Neural progenitor cell (in vitro differentiated cells): ENCODE data around the gene GPR151.

Experiments
- EZH2 ChIP-seq: fragments of 200-600 bp; sonication (generic); IDR thresholded peaks from 2 replicates; pipeline ENCODE4 v1.6.1; 2017; ENCODE audit warnings: antibody characterized with exemption, mild to moderate bottlenecking, moderate library complexity
- TF ChIP-seq, protein P1 (sequence below): fragments of 200-600 bp; sonication (generic); IDR thresholded peaks from 2 replicates; pipeline ENCODE4 v1.5.1; 2017; ENCODE audit warnings: antibody characterized with exemption, mild to moderate bottlenecking

DNA sequence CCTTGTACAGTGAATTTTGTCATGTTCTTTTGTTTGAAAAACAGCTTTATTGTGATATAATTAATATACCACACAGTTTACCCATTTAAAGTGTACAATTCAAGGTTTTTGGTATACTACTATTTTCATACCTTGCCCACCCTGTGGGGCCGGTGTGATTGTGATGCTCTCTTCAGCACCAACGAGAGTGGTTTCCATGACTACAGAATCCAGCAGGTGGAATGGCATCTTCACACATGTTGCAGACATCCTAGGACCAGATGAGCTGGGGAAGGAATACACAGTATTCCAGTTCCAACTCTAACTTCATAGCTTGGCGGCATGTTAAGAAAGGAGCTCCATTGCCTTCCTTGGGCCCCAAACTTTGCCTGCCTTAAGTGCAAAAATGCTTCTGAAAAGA is 7.7 kb upstream of the GPR151 start:
- no peak for TF ChIP-seq EZH2
- TF ChIP-seq, protein P1, sequence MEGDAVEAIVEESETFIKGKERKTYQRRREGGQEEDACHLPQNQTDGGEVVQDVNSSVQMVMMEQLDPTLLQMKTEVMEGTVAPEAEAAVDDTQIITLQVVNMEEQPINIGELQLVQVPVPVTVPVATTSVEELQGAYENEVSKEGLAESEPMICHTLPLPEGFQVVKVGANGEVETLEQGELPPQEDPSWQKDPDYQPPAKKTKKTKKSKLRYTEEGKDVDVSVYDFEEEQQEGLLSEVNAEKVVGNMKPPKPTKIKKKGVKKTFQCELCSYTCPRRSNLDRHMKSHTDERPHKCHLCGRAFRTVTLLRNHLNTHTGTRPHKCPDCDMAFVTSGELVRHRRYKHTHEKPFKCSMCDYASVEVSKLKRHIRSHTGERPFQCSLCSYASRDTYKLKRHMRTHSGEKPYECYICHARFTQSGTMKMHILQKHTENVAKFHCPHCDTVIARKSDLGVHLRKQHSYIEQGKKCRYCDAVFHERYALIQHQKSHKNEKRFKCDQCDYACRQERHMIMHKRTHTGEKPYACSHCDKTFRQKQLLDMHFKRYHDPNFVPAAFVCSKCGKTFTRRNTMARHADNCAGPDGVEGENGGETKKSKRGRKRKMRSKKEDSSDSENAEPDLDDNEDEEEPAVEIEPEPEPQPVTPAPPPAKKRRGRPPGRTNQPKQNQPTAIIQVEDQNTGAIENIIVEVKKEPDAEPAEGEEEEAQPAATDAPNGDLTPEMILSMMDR, result no peak
